ENCODE measurements around the gene USP13. TPM values are rescaled to one million over a fixed set of nuclear protein-coding genes. Genes with fewer than 3 reads are reported as not detected.

The USP13 gene
- polyA plus RNA-seq, 3 donors = 0.31 to 1.6 (median 1.2) TPM

DNA sequence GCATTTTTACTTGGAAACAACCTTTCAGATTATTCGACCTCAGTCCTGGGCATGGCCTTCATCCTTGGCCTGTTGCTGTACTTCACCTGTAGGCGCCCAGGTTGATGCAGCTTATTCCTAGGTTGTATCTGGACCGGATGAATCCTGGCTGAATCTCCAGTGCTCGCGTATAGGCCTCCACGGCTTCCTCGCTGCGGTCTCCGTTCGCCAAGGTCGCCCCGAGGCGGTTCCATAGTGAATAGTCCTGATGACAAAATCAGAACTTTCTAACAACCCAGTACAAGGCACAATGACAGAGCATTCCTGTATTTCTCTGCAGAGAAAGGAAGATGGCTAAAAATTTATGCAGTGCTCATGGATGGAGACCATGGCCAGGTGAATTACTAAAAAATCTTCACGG, 154.7 kb downstream of the USP13 start:
- H4K20me1 ChIP-seq (ENCODE audit: insufficient read depth, low read length) = no peaks in the 10 kb centered on the region
- no peaks in the 10 kb centered on the region for H3K4me1 ChIP-seq (ENCODE audit: control insufficient read depth in 1 of 2, insufficient read depth in 2 of 2, low read length in 2 of 2)
- no peak overlapping the region for H3K9ac ChIP-seq (ENCODE audit: insufficient read depth, low read length, poor library complexity, severe bottlenecking)
- H3K9me3 ChIP-seq (replicated peaks in 1 of 2; ENCODE audit: control insufficient read depth in 1 of 2, insufficient read depth in 1 of 2, low read length in 2 of 2) = no peaks in the 10 kb centered on the region
- Mint-ChIP-seq H3K36me3 (no peaks in the 10 kb centered on the region), H3K9me3 (peaks cover 0 to 3% (median 0%) of the 10 kb centered on the region in 7 donors), H3K27ac (no peak overlapping the region), H3K4me1 (peaks cover 6% of the 10 kb centered on the region), H3K4me3 (no peak overlapping the region), H3K27me3 (ENCODE audit: low read depth in 3 of 3) (peaks cover 0 to 8% (median 5%) of the 10 kb centered on the region in 3 donors)
- H3K36me3 ChIP-seq (replicated peaks in 1 of 2; ENCODE audit: control insufficient read depth in 1 of 2, insufficient read depth in 2 of 2, low read length in 2 of 2) = no peaks in the 10 kb centered on the region
- intact Hi-C loops (cut with micrococcal nuclease) = no loop called here
- no peak overlapping the region for H2AFZ ChIP-seq (ENCODE audit: insufficient read depth, low read depth, low read length, poor library complexity, severe bottlenecking)
- no peaks in the 10 kb centered on the region for H3K79me2 ChIP-seq (ENCODE audit: insufficient read depth, low read length)
- WGBS (ENCODE audit: insufficient coverage) = 86% methylated on average over 3 of the region's 14 CpGs
- no peak overlapping the region for H3K4me2 ChIP-seq (replicated peaks; ENCODE audit: extremely low read depth, low read length, poor library complexity, severe bottlenecking)
- TF ChIP-seq CTCF (IDR thresholded peaks at IDR 0.05) = no peak
- no peak for DNase-seq
- no peaks in the 10 kb centered on the region for H3K27me3 ChIP-seq (ENCODE audit: control insufficient read depth in 2 of 2, insufficient read depth in 2 of 2, low read length in 2 of 2)
- no peak overlapping the region for H3K4me3 ChIP-seq (replicated peaks in 1 of 3; ENCODE audit: low read depth in 2 of 3, low read length in 3 of 3)
- H3K27ac ChIP-seq (ENCODE audit: low read depth in 1 of 2, low read length in 2 of 2) = no peak overlapping the region

GRCh38 chr3:179809639-179810038, 156.8 kb downstream of the USP13 start:
- Mint-ChIP-seq H3K27ac (no peak overlapping the region), H3K27me3 (ENCODE audit: low read depth in 3 of 3) (peaks cover 0 to 4% (median 3%) of the 10 kb centered on the region in 3 donors), H3K4me1 (peaks cover 6% of the 10 kb centered on the region), H3K4me3 (no peak overlapping the region), H3K9me3 (peaks cover 0 to 3% (median 0%) of the 10 kb centered on the region in 7 donors), H3K36me3 (no peaks in the 10 kb centered on the region)
- no peak for TF ChIP-seq CTCF (IDR thresholded peaks at IDR 0.05)
- Histone ChIP-seq H3K27me3 (ENCODE audit: control insufficient read depth in 2 of 2, insufficient read depth in 2 of 2, low read length in 2 of 2) (no peaks in the 10 kb centered on the region), H3K4me3 (replicated peaks in 1 of 3; ENCODE audit: low read depth in 2 of 3, low read length in 3 of 3) (no peak overlapping the region), H3K9ac (ENCODE audit: insufficient read depth, low read length, poor library complexity, severe bottlenecking) (no peak overlapping the region), H3K9me3 (replicated peaks in 1 of 2; ENCODE audit: control insufficient read depth in 1 of 2, insufficient read depth in 1 of 2, low read length in 2 of 2) (no peaks in the 10 kb centered on the region), H4K20me1 (ENCODE audit: insufficient read depth, low read length) (no peaks in the 10 kb centered on the region), H2AFZ (ENCODE audit: insufficient read depth, low read depth, low read length, poor library complexity, severe bottlenecking) (no peak overlapping the region), H3K36me3 (replicated peaks in 1 of 2; ENCODE audit: control insufficient read depth in 1 of 2, insufficient read depth in 2 of 2, low read length in 2 of 2) (no peaks in the 10 kb centered on the region), H3K4me2 (replicated peaks; ENCODE audit: extremely low read depth, low read length, poor library complexity, severe bottlenecking) (no peak overlapping the region), H3K79me2 (ENCODE audit: insufficient read depth, low read length) (no peaks in the 10 kb centered on the region), H3K4me1 (ENCODE audit: control insufficient read depth in 1 of 2, insufficient read depth in 2 of 2, low read length in 2 of 2) (no peaks in the 10 kb centered on the region), H3K27ac (ENCODE audit: low read depth in 1 of 2, low read length in 2 of 2) (no peak overlapping the region)
- DNase-seq = no peak
- intact Hi-C loops (cut with micrococcal nuclease) = no loop called here
